HG03066 (cell line): ENCODE results near the gene PRKCB.
"Not testable (repeated sequence)": the region's sequence is repeated elsewhere in the genome, so short reads cannot be mapped to it uniquely, and the experiment has no call there.

Experiments
- ATAC-seq: cut with Tn5 transposase; IDR thresholded peaks from one replicate; pipeline ENCODE4 v1.9.1; 2021; ENCODE audit warnings: low read depth; ENCODE audit not compliant: unreplicated experiment

The PRKCB gene

DNA sequence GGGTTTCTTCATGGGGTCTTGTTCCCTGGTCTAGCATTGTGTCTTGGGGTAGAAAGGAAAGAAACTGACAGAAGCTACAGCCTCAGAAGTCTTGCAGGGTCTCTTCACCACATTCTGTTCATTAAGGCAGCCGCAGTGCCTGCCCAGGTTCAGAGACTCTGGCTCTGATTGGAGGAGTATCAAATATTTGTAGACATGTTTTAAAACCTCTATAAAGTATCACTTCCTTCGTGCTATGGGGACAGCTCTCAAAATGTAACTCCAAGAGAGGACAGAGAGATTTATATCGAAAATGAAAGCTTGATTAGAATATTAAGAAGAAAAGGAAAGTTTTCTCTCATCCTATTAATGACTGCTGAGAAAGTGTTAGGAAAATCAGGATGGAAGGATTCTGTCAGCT lies 313.3 kb downstream of the PRKCB start:
- no peak for ATAC-seq

DNA sequence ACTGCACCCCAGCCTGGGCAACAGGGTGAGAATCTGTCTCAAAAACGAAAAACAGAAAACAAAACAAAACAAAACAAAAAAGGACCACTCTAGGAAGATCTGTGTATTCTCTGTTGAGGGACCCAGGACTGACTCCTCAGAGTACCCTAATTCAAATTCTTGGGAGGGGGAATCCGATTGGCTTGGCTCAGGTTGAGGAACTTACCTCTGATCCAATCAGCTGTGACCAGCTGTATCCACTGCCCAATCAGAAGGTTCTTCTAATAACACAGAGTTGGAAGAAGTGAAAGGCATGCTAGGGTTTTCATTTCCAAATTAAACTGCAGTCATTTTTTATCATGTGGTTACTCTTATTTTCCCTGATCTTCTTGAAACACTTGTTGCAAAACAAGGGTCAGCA lies 314.5 kb downstream of the PRKCB start:
- ATAC-seq: no peak

DNA sequence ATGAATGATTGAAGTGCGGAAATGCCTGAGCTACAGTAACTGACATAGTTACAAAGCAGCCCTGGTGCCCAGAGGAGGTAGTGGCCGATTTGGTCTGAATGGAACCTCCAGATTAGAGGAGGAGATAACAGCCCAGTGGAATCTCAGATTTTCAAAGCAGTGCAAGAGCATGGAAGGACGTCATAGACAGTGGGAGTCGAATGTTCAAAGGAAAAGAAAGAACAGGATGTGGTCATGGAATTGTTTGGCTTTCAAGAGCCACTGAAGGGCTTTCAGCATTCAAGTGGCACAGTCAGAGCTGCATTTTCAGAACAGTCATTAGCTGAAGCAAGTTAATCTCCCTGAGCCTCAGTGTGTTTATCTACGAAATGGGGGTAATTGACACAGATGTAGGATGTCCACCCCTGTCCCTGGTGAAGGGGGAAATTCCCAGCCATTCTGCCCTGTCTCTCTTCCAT lies 315.7 kb downstream of the PRKCB start:
- no peak for ATAC-seq

DNA sequence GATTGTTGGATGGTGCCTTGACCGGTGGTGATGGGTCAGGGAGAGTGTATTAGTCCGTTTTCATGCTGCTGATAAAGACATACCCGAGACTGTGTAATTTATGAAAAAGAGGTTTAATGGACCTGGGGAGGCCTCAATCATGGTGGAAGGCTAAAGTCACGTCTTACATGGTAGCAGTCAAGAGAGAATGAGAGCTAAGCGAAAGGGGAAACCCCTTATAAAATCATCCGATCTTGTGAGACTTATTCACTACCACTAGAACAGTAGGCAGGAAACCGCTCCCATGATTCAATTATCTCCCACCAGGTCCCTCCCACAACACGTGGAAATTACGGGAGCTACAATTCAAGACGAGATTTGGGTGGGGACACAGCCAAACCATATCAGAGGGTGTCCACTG lies 316.3 kb downstream of the PRKCB start:
- ATAC-seq: not testable (repeated sequence)

GRCh38 chr16:24152826-24153225 lies 317.0 kb downstream of the PRKCB start:
- ATAC-seq: no peak

- ATAC-seq: no peak
Measured at GRCh38 chr16:24156777-24157176, 321.0 kb downstream of the PRKCB start.

DNA sequence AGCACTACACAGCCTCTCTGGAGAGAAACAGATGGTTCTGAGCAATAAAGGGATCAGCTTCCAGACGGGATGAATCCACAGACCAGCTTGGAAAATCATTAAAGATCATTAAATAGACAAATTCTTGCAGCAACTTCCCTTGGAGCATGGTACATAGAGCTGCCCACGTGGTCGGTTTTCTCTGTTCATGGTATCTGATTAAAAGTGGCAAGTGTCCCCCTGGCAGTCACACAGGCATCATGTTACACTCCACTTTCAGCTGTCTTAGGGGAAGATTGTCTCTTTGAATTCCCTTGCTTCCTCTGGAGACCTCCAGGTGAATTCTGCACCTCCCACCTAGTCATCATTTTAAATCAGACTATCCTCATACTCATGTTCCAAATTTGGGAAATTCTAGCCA lies 328.2 kb downstream of the PRKCB start:
- ATAC-seq: no peak

DNA sequence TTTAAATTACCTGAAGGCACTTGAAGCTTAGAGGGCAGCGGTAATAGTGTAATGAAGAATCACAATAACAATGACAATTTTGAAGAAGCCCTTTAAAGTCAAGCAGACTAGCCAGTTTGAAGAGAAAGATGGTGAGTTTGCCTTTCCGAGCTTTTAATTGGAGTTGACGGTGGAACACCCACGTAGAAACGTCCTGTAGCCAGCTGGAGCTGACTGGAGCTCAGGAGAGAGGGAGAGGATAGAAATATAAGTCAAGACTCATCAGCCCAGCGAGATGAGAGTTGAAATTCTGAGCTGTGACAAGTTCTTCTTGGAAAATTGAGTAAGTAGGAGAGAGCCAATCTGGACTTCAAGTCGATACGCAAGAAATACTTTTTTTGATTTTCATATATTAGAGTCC lies 328.6 kb downstream of the PRKCB start:
- no peak for ATAC-seq

DNA sequence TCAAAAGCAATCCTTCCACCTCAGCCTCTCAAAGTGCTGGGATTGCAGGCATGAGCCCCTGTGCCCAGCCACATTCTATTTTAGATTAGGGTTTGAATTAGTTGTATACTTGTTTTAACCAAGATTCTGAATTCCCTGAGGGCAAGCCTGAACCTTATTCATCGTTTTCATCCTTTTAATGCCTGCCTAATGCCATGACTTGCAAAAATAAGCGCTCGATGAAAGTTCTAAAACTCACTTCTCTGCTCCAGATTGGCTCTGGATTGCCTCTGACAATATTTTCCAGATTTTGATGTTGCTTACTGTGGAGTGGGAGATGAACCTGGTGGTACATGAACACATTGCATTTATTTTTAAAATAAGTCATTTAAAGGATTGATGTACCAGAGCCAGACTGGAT lies 329.5 kb downstream of the PRKCB start:
- no peak for ATAC-seq

GRCh38 chr16:24166661-24167528 lies 331.1 kb downstream of the PRKCB start:
- ATAC-seq: no peak

DNA sequence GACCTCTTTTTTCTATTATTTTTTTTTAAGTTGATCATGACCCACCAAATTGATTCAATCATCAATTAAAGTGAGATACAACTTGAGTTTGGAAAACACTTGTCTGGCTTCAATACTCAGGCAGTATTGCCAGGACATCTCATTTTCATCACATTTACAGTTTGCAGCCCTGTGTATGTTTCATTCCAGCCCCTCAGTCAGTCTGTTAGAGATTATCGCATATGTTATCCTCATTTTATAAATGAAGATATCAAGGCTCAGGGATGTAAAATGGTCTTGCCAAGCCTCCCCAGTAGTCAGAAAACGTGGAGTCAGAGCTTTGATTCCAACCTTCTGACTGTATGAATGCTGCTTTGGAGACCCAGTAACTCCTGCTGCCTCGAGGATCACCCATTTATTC lies 333.1 kb downstream of the PRKCB start:
- no peak for ATAC-seq

GRCh38 chr16:24170407-24170806 lies 334.6 kb downstream of the PRKCB start:
- ATAC-seq: no peak

DNA sequence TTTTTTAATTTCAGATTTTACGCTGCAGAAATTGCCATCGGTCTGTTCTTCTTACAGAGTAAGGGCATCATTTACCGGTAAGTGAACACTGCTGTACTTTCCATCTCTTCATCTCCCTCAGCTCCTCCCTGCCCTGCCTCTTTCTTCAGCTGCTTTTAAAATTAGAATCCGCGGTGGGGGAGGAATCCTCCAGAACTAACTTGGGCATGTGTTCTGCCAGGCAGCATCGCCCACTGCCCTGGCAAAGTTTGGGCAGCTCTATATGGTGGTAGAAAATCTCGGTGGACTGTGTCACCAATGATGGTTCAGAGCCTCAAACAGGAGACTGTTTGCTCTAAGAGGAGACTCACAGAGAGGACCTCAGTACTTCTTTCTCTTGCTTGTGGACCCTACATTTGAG lies 338.7 kb downstream of the PRKCB start:
- ATAC-seq: no peak

- ATAC-seq: no peak
Measured at GRCh38 chr16:24174957-24175356, 339.2 kb downstream of the PRKCB start.

DNA sequence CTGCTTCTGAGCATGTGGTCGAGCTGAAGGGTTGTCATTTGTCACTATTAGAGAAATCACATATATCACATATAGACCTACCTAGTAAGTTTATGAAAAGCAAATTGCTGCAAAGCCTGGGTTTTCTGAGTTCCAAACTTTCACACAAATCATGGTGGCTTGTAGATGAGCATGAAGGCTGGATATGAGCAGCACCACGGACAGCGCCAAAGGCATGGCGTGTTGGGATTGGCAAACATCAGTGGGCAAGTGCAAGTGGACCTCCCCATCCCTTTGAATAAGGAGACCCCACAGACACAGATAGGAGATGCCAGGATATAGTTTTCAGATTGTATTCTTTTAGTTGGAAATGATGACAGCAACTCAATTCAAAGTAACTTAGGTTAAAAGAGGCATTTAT lies 342.7 kb downstream of the PRKCB start:
- no peak for ATAC-seq

- no peak for ATAC-seq
Measured at GRCh38 chr16:24180451-24180850, 344.7 kb downstream of the PRKCB start.

DNA sequence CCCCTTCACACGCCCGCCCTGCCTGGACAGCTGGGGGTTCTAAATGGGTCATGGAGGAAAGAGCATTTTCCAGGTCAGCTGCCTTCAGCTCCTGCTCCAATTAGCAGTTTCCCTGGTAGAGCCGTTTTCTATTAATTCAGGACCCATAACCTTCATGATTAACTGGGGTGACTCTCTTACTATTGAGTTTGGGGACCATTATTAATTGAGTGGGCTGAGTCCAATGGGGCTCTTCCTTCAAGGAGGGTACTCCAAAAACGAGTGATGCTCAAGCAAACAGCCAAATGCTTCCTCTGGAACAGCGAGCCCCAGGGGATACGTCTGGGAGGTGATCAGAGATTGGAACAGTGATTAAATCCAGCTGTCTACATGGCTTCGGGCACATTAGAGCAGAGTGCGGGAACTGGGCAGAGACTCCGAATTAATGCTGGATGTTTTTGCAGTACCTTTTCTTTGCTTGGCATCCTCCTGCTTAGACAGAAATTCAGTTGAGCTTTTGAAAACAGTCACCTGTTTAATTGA lies 352.3 kb downstream of the PRKCB start:
- ATAC-seq: no peak

- no peak for ATAC-seq
Measured at GRCh38 chr16:24188751-24189318, 353.1 kb downstream of the PRKCB start.

GRCh38 chr16:24189941-24190340 lies 354.2 kb downstream of the PRKCB start:
- no peak for ATAC-seq

DNA sequence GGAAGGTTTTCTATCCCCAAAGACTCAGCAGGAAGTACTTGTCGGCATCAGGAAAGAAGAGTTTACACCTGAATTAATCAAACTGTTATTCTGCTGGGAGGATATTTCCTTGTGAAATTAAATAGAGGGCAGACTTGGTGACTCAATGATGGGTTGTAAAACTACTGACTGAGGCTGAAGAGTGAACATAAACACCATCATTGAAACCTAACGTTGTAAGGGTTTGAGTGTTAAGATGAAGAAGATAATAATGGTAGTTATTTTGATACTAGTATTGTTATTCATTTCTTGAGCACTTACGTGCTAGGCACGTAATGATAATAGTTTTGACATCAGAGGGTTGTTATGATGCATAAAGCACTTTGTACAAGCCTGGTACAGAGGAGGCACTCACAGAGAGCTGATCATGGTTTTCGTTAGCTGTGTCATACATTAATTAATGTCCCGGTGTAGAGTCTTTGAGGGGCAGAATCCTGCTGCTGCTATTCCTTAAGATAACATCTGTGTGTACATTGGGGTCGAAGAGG lies 356.2 kb downstream of the PRKCB start:
- ATAC-seq: no peak

DNA sequence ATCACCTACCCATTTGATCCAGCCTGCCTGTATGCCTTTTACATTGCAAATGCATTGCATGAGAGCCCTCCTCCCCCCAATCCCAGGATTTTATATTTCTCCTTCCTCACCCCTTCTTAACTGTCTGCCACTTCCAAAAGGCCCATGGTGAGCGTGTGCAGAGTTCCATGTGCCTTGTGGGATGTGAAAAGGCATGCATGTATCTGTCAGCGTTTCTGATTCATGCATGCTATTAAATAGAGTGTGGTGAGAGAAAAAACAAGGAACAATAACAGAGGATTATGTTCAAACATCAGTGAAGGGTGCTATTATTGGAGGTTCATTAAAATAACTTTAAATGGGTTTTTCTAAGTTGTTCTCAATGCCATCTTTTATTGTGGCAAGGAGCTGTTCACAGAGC lies 359.4 kb downstream of the PRKCB start:
- no peak for ATAC-seq
